Fibroblast of lung (primary cell): ENCODE measurements around the gene DHRS4L2.
"Not testable (repeated sequence)": the region's sequence is repeated elsewhere in the genome, so short reads cannot be mapped to it uniquely, and the experiment has no call there.

Experiments used
- EZH2 ChIP-seq: IDR thresholded peaks from 2 replicates; pipeline ENCODE4 v1.5.1; 2012; ENCODE audit warnings: low read length, control low read depth, mild to moderate bottlenecking; ENCODE audit errors: missing control alignments
- TF ChIP-seq, protein P1 (sequence below), 2 donors: IDR thresholded peaks in 1 of 2; conservative IDR thresholded peaks in 1 of 2; 1 replicate in 1 of 2; 2 replicates in 1 of 2; pipeline ENCODE4 v1.5.1; 2011 to 2012; ENCODE audit warnings: low read length in 2 of 2, control low read depth in 1 of 2, inconsistent platforms in 1 of 2, low read depth in 1 of 2, mild to moderate bottlenecking in 1 of 2

DNA sequence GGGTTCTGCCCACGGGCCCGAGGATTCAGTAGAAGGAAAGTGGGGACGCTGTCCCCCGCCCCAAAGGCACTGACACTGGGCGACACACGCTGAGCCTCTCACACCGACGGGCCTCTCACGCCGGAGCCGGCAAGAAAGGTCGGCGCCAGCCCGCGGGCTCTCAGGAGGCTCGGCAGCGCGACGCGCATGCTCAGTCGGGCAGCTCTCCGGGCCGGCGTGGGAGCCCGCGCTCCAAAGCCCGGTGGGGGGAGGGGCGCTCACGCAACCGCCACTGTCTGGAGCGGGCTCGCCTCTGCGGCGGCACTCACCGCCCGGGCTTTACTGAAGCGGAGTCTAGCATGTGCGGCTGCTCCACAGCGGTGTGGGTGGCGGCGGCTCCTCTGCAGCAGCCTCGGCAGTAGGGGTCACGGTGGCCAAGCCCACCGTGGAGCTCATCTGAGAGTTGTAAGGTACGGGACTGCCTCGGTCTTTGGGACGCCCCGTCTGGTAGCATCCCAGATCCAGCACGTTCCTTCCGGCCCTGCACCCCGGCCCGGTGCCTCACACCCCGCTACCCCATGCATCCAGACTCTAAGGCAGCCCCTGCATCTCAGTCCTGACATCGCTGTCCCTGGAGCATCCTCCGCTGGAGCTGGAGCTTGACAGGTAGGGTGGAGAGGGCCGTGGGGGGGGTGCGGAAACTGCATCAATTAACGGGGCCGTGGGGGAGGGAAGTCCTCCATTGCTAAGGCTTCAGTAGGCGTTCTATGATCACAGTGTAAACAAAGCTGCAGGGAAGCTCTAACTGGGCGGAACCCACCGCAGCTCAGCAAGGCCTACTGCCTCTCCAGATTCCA lies 18.3 kb downstream of the DHRS4L2 start:
- TF ChIP-seq, protein P1, sequence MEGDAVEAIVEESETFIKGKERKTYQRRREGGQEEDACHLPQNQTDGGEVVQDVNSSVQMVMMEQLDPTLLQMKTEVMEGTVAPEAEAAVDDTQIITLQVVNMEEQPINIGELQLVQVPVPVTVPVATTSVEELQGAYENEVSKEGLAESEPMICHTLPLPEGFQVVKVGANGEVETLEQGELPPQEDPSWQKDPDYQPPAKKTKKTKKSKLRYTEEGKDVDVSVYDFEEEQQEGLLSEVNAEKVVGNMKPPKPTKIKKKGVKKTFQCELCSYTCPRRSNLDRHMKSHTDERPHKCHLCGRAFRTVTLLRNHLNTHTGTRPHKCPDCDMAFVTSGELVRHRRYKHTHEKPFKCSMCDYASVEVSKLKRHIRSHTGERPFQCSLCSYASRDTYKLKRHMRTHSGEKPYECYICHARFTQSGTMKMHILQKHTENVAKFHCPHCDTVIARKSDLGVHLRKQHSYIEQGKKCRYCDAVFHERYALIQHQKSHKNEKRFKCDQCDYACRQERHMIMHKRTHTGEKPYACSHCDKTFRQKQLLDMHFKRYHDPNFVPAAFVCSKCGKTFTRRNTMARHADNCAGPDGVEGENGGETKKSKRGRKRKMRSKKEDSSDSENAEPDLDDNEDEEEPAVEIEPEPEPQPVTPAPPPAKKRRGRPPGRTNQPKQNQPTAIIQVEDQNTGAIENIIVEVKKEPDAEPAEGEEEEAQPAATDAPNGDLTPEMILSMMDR (conservative IDR thresholded peaks at IDR 0.05 in 1 of 2, IDR thresholded peaks at IDR 0.05 in 1 of 2; ENCODE audit: low read depth in 1 of 2, low read length in 2 of 2), result not testable (repeated sequence)
- TF ChIP-seq EZH2, result not testable (repeated sequence)
